ENCODE results near the gene TNNT1. TPM values are rescaled to one million over a fixed set of nuclear protein-coding genes. Genes with fewer than 3 reads are reported as not detected.
"Not testable (repeated sequence)": the region's sequence is repeated elsewhere in the genome, so short reads cannot be mapped to it uniquely, and the experiment has no call there.

TNNT1 gene
- total RNA-seq, 1 donor from 2014 or later: not detected

GRCh38 chr19:55158423-55158822, 9.4 kb upstream of the TNNT1 start:
- H3K27me3 ChIP-seq: peaks cover 32% of the 10 kb centered on the region
- H3K9me3 ChIP-seq: no peaks in the 10 kb centered on the region
- TF ChIP-seq CTCF (IDR thresholded peaks at IDR 0.05): no peak
- intact Hi-C loops (cut with DNase I): no loop called here
- H3K4me1 ChIP-seq: no peaks in the 10 kb centered on the region
- DNase-seq (ENCODE audit: low spot score in 2 of 2): no peak
- no peak overlapping the region for H3K4me3 ChIP-seq
- H3K27ac ChIP-seq: no peak overlapping the region
- no peaks in the 10 kb centered on the region for H3K36me3 ChIP-seq

GRCh38 chr19:55157064-55157908, 8.3 kb upstream of the TNNT1 start, which contains the start of gene TNNI3:
TSS of gene TNNI3 (minus strand) at chr19:55157732. CDS start at chr19:55157589, 143 bp downstream.
- Histone ChIP-seq H3K27me3 (peaks cover 30% of the 10 kb centered on the region), H3K4me1 (no peaks in the 10 kb centered on the region), H3K27ac (no peak within 1 kb of the TSS), H3K36me3 (no peaks in the 10 kb centered on the region), H3K4me3 (no peak within 1 kb of the TSS), H3K9me3 (no peaks in the 10 kb centered on the region)
- DNase-seq (ENCODE audit: low spot score in 2 of 2): no peak
- intact Hi-C loops (cut with DNase I): no loop called here
- TF ChIP-seq CTCF (IDR thresholded peaks at IDR 0.05): no peak

DNA sequence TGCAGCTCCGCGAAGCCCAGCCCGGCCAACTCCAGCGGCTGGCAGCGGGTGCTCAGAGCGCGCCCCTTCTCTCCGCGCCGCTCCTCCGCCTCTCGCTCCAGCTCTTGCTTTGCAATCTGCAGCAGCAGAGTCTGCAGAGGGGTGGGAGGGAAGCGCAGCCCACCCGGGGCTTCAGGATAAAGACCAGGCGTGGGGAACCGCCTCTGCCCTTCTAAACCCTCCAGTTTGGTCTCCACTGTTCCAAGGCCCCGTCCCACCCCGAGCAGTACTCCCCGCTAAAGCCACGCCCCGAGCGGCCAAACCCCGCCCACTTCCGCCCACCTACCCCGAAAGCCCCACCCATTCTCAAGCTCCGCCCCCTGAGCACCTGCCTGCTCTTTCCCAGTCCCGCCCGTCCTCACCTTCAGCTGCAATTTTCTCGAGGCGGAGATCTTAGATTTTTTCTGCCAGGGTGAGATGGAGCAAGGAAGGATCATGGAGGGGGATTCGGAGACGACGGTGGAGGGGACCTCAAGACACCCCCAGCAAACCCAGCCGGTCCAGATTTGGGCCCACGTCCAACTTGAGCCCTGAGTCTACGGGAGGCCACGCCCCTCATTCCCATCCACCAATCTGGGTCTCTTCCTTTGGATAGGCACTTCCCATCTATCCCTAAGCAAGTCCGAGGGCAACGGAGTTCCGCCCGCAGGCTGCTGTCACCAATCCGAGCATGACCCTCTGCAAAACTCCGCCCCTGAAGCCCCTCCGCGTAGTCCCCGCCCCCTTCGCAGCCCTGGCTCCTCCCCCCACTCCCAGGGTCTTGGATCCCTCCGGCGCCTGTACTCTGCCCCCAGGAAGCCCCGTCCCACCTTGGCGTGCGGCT, 7.4 kb upstream of the TNNT1 start:
- no peak for DNase-seq (ENCODE audit: low spot score in 2 of 2)
- no peaks in the 10 kb centered on the region for H3K9me3 ChIP-seq
- no peak overlapping the region for H3K4me3 ChIP-seq
- H3K27me3 ChIP-seq: peaks cover 22% of the 10 kb centered on the region
- no peaks in the 10 kb centered on the region for H3K36me3 ChIP-seq
- intact Hi-C loops (cut with DNase I): no loop called here
- no peak for TF ChIP-seq CTCF (IDR thresholded peaks at IDR 0.05)
- H3K27ac ChIP-seq: no peak overlapping the region
- H3K4me1 ChIP-seq: no peaks in the 10 kb centered on the region

DNA sequence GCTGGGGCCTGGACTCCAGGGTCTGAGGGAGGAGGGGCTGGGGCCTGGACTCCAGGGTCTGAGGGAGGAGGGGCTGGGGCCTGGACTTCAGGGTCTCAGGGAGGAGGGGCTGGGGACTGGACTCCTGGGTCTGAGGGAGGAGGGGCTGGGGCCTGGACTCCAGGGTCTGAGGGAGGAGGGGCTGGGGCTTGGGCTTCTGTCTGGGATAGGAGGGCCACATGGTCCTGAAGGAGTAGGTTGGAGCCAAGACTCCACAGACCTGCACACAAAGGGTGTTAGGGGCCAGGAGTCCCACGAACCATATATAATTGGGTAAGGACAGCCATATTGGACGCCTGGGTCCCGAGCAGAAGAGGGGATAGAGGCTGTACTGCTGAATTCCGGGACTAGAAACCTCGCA, 6.8 kb upstream of the TNNT1 start:
- H3K4me3 ChIP-seq; H3K36me3 ChIP-seq; H3K4me1 ChIP-seq; intact Hi-C loops (cut with DNase I); H3K27ac ChIP-seq; H3K9me3 ChIP-seq; DNase-seq (ENCODE audit: low spot score in 2 of 2): not testable (repeated sequence)
- peaks cover 15% of the 10 kb centered on the region for H3K27me3 ChIP-seq

- TF ChIP-seq CTCF (IDR thresholded peaks at IDR 0.05): no peak
- DNase-seq (ENCODE audit: low spot score in 2 of 2): no peak
- Histone ChIP-seq H3K9me3 (no peaks in the 10 kb centered on the region), H3K27me3 (peaks cover 9% of the 10 kb centered on the region), H3K4me1 (no peaks in the 10 kb centered on the region), H3K4me3 (no peak overlapping the region), H3K36me3 (no peaks in the 10 kb centered on the region), H3K27ac (no peak overlapping the region)
- intact Hi-C loops (cut with DNase I): no loop called here
These were observed 4.8 kb upstream of the TNNT1 start for GRCh38 chr19:55153652-55154264.
